Esophagus muscularis mucosa (tissue), 3 donors: ENCODE data around the gene TEAD1.

ENCODE experiments used
- POLR2A ChIP-seq: fragments of 450-650 bp; IDR thresholded peaks from one replicate; pipeline ENCODE4 v1.6.1; 2017; ENCODE audit warnings: antibody characterized with exemption, moderate library complexity, mild to moderate bottlenecking, low read depth
- TF ChIP-seq, protein P1 (sequence below), 3 experiments: fragments of 200-600 bp in 2 of 3; fragments of 450-650 bp in 1 of 3; sonication (generic) in 2 of 3; IDR thresholded peaks; one replicate each; pipeline ENCODE4 v1.5.1; 2017 to 2019; ENCODE audit warnings: antibody characterized with exemption in 3 of 3, mild to moderate bottlenecking in 2 of 3, moderate library complexity in 1 of 3

DNA sequence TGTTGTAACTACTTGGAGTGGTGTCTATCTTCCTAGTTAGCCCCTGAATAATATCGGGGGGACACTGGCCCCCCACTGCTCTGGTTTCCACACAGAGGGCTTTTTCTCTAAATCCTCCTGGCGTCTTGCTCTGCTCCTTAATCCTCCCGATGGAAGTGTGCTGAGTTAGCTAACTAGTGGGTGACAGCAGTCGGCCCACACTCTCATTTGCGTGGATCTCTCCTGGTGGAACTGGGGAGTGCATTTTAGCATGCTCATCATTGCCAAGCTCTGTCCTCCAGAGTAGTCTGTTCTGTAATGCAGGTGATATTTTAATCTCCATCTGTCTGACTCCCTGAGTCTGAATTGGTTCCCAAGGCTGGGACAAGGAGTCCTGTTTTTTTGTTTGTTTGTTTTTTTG lies 288.8 kb downstream of the TEAD1 start:
- TF ChIP-seq, protein P1, sequence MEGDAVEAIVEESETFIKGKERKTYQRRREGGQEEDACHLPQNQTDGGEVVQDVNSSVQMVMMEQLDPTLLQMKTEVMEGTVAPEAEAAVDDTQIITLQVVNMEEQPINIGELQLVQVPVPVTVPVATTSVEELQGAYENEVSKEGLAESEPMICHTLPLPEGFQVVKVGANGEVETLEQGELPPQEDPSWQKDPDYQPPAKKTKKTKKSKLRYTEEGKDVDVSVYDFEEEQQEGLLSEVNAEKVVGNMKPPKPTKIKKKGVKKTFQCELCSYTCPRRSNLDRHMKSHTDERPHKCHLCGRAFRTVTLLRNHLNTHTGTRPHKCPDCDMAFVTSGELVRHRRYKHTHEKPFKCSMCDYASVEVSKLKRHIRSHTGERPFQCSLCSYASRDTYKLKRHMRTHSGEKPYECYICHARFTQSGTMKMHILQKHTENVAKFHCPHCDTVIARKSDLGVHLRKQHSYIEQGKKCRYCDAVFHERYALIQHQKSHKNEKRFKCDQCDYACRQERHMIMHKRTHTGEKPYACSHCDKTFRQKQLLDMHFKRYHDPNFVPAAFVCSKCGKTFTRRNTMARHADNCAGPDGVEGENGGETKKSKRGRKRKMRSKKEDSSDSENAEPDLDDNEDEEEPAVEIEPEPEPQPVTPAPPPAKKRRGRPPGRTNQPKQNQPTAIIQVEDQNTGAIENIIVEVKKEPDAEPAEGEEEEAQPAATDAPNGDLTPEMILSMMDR (IDR thresholded peaks at IDR 0.05), result no peak
- no peak for TF ChIP-seq POLR2A
